GM18909 (cell line): Measurements from ENCODE around the gene ANKRD13A.
"Not testable (repeated sequence)": the region's sequence is repeated elsewhere in the genome, so short reads cannot be mapped to it uniquely, and the experiment has no call there.

Experiments
- ATAC-seq: cut with Tn5 transposase; IDR thresholded peaks from one replicate; pipeline ENCODE4 v1.9.1; 2021; ENCODE audit warnings: mild to moderate bottlenecking; ENCODE audit not compliant: unreplicated experiment, poor library complexity

ANKRD13A gene

GRCh38 chr12:110005319-110005973 is 6.2 kb downstream of the ANKRD13A start:
- ATAC-seq, result peak; percentile 63

DNA sequence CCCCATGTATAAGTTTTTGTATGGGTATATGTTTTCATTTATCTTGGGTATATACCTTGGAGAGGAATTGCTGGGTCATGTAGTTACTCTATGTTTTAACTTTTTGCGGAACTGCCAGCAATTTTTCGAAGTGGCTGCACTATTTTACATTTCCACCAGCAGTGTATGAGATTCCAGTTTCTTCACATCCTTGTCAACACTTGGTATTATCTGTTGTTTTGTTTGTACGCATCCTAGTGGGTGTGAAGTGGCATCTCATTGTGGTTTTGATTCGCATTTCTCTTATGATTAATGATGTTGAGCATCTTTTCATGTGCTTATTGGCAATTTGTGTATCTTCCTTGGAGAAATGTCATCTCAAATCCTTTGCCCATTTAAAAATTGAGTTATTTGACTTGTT is 6.9 kb downstream of the ANKRD13A start:
- no peak for ATAC-seq

- no peak for ATAC-seq
Observed at GRCh38 chr12:110007881-110008280, 8.7 kb downstream of the ANKRD13A start.

DNA sequence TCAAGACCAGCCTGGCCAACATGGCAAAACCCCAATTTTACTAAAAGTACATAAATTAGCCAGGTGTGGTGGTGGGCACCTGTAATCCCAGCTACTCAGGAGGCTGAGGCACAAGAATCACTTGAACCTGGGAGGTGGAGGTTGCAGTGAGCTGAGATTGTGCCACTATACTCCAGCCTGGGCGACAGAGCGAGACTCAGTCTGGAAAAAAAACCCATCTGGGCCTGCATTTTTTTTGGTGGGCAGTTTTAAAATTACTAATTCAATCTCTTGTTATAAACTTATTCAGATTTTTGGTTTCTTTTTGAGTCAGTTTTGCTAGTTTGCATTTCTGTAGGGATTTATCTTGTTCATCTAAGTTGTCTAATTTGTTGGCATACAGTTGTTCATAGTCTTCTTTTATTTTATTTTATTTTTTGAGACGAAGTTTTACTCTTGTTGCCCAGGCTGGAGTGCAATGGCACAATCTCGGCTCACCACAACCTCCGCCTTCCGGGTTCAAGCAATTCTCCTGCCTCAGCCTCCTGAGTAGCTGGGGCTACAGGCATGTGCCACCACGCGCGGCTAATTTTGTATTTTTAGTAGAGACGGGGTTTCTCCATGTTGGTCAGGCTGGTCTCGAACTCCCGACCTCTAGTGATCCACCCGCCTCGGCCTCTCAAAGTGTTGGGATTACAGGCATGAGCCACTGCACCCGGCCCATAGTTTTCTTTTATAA is 9.6 kb downstream of the ANKRD13A start:
- not testable (repeated sequence) for ATAC-seq

- peak; percentile 41 for ATAC-seq
Observed at GRCh38 chr12:110010853-110011723, 11.9 kb downstream of the ANKRD13A start.

DNA sequence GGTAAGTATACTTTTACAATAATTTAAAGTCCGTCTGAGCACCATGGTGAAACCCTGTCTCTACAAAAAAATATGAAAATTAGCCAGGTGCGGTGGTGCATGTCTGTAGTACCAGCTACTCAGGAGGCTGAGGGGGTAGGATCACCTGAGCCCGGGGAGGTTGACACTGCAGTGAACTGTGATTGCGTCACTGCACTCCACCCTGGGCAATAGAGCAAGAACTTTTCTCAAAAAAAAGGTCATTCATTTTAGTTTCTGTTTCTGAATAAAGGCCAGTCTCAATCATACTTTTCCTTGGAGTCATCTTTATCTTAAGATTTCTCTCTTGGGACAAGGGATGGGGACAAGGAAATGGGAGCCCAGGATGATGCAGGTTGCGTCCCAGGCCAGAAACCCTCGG is 12.9 kb downstream of the ANKRD13A start:
- ATAC-seq, result peak; percentile 60

- ATAC-seq, result peak; percentile 7
Observed at GRCh38 chr12:110012659-110013058, 13.4 kb downstream of the ANKRD13A start.

DNA sequence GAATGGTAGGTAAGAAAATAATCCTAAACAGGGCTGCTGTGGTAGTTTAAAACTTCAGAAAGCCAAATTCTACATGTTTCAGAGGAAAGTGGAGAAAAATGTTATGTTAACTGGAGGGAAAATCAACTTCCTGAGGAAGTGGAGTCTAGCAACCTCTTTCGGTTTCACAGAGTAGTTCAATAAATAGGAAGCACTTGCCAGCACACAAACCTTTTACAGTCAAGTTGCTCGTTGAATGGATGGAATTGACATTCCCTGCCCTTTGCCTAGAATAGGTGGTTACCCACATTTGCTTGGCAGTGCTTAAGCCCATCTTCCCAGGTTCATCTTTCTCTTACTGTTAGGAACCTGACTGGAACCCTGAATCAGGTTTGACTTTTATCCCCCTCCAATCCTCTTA is 15.9 kb downstream of the ANKRD13A start:
- ATAC-seq, result no peak

GRCh38 chr12:110020956-110021355 is 21.7 kb downstream of the ANKRD13A start:
- no peak for ATAC-seq

- ATAC-seq, result no peak
Observed at GRCh38 chr12:110023059-110023980, 24.1 kb downstream of the ANKRD13A start.

DNA sequence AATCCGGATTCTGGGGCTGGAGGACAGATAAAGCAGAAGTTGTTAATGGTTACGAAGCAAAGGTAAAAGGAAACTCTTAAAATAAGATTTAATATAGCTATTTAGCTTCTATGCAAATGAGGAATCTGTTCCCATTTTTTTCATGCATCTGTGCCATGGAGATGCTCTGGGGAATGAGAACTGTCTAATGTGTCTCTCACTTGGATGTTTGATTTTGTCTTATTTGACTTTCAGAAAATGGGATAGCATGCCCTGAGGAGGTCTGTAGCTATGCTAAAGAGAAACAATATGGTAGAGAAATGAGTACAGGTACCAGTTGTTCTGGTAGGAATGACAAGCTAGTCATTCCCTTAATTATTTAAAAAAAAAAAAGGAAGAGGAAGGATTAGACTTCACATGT is 24.8 kb downstream of the ANKRD13A start:
- no peak for ATAC-seq

DNA sequence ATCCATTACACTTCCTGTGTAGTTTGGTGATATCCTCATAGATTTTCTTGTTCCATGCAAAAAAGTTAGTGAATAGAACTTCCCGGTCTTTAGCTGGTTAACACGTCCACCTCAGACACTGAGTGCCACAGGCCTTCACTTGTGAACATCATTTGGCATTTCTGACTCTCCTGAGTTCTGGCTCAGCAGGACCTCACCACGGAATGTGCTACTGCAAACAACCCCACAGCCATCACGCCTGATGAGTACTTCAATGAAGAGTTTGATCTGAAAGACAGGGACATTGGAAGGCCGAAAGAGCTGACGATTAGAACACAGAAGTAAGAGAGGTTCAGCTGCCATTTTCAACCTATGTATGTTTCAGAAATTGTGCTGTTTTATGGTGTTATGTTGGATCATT is 29.1 kb downstream of the ANKRD13A start:
- ATAC-seq, result no peak

DNA sequence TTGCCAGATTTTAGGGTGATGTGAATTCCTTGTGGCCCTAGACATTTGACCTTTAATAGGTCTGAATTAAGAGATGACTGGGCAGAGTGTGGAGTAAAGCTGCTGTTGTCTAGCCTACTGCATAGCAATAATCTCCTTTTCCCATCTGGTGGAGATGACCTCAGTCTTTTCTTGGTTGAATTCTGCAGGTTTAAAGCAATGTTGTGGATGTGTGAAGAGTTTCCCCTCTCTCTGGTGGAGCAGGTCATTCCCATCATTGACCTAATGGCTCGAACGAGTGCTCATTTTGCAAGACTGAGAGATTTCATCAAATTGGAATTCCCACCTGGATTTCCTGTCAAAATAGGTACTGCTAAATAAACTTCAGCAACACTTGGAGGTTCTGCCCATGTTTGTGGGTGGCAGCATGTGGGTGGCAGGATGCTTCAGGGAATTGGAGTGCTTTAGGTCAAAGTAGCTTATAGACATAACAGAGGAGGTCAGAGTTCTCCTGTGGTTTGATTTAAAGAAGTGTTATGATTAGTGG is 30.1 kb downstream of the ANKRD13A start:
- ATAC-seq, result no peak

- ATAC-seq, result no peak
Observed at GRCh38 chr12:110033888-110034287, 34.7 kb downstream of the ANKRD13A start.

- no peak for ATAC-seq
Observed at GRCh38 chr12:110035534-110036104, 36.4 kb downstream of the ANKRD13A start.

DNA sequence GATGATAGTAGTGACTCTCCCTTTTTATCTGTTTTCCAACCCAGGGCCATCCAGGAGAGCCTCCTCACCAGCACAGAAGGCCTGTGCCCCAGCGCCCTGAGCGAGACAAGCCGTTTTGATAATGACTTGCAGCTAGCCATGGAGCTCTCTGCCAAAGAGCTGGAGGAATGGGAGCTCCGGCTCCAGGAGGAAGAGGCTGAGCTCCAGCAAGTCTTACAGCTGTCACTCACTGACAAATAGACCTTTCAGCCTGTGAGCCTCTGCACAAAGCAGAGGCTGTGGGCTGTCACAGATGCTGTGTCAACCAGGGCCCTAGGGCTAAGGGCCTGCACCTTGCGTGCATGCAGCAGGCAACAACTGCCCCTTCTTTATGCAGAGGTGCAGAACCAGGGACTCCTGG is 38.1 kb downstream of the ANKRD13A start:
- no peak for ATAC-seq

- ATAC-seq, result no peak
Observed at GRCh38 chr12:110038741-110039084, 39.5 kb downstream of the ANKRD13A start.

- ATAC-seq, result no peak
Observed at GRCh38 chr12:110039085-110039807, 40.0 kb downstream of the ANKRD13A start.

DNA sequence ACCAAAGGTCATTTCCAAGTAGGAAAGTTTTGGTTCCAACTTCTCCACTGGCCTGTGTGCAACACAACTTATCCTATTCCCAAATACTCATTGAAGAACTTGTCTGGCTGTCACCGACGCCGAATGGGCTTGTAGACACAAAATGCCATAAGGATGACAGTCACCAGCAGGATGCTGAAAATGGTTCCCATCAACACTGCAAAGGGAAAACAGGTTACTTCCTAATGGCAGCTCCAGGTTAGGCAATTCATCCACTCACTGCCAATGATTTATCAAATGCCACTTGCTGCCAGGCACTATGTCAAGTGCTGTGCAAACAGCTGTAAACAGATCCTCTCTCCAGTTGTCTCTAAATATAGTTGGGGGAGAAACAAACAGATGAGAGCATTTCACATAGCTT is 43.0 kb downstream of the ANKRD13A start:
- ATAC-seq, result no peak
